IMR-90 (cell line): Measurements from ENCODE around the gene POU4F2.

Experiments used
- CEBPB ChIP-seq: IDR thresholded peaks from 2 replicates; pipeline ENCODE4 v1.6.1; 2012; ENCODE audit warnings: low read depth, low read length, improper control_type of control experiment
- FOS ChIP-seq: fragments of 150-350 bp; IDR thresholded peaks from 2 replicates; pipeline ENCODE4 v1.6.1; 2016; ENCODE audit warnings: low read depth, low read length
- MAFK ChIP-seq: IDR thresholded peaks from 2 replicates; pipeline ENCODE4 v1.6.1; 2012; ENCODE audit warnings: low read depth, low read length, improper control_type of control experiment
- MXI1 ChIP-seq: IDR thresholded peaks from 2 replicates; pipeline ENCODE4 v1.6.1; 2012; ENCODE audit warnings: low read depth, mild to moderate bottlenecking, low read length, moderate library complexity, borderline replicate concordance
- NFE2L2 ChIP-seq: fragments of 150-350 bp; IDR thresholded peaks from 2 replicates; pipeline ENCODE4 v1.6.1; 2016; ENCODE audit warnings: low read depth, mild to moderate bottlenecking, low read length
- POLR2A ChIP-seq: IDR thresholded peaks from 2 replicates; pipeline ENCODE4 v1.6.1; 2012; ENCODE audit warnings: mild to moderate bottlenecking, low read depth, low read length
- RAD21 ChIP-seq: IDR thresholded peaks from 2 replicates; pipeline ENCODE4 v1.6.1; 2012; ENCODE audit warnings: low read length, improper control_type of control experiment
- RCOR1 ChIP-seq: IDR thresholded peaks from 2 replicates; pipeline ENCODE4 v1.6.1; 2012; ENCODE audit warnings: mild to moderate bottlenecking, low read length, improper control_type of control experiment; ENCODE audit not compliant: insufficient replicate concordance
- RFX5 ChIP-seq: IDR thresholded peaks from 2 replicates; pipeline ENCODE4 v1.8.0; 2012; ENCODE audit warnings: low read depth, mild to moderate bottlenecking, low read length, moderate library complexity
- SMC3 ChIP-seq: fragments of 150-350 bp; IDR thresholded peaks from 2 replicates; pipeline ENCODE4 v1.6.1; 2016; ENCODE audit warnings: low read depth, mild to moderate bottlenecking, antibody characterized with exemption, low read length, moderate library complexity
- TF ChIP-seq, protein P1 (sequence below): fragments of 150-350 bp; IDR thresholded peaks from 2 replicates; pipeline ENCODE4 v1.6.1; 2017; ENCODE audit warnings: mild to moderate bottlenecking, antibody characterized with exemption, low read length, low read depth
- TF ChIP-seq, protein P2 (sequence below): conservative IDR thresholded peaks from 2 replicates; pipeline ENCODE4 v1.5.1; 2012; ENCODE audit warnings: mild to moderate bottlenecking, low read depth, low read length, improper control_type of control experiment
- TF ChIP-seq, protein P3 (sequence below): fragments of 150-350 bp; IDR thresholded peaks from 2 replicates; pipeline ENCODE4 v1.6.1; 2016; ENCODE audit warnings: low read depth, mild to moderate bottlenecking, low read length, moderate library complexity, borderline replicate concordance

DNA sequence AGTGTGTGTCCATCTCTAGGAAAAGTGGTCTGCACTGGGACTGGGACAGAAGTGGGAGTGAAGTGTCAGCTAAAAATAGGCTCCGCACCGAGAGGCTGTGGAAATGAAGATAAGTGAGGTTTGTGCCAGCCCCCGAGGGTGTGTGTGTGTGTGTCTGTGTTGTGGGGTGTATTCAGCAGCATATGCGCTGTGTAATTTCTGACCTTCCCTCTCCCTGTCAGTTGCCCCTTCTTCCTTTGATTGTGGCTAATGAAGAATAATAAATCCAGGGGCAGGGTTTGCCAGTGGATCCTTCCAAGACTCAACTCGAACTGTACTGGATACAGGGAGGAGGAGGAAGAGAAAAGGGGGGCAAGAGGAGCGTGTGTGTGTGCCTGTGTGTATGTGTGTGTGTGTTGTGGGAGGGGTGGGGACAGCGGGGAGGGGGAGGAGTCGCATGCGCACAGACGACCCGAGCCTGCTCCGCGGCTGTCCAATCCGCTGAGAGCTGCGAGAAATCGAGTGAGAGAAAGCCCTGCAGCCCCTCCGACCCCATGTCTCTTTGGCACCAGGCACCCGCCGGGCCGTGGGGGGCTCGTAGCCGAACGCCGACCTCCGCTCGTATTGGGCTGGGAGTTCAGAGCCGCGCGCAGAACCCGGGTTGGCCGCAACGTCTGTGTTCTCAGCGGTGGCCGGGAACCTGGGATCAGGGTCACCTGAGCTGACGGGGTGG, 916 bp upstream of the POU4F2 start:
- TF ChIP-seq, protein P1, sequence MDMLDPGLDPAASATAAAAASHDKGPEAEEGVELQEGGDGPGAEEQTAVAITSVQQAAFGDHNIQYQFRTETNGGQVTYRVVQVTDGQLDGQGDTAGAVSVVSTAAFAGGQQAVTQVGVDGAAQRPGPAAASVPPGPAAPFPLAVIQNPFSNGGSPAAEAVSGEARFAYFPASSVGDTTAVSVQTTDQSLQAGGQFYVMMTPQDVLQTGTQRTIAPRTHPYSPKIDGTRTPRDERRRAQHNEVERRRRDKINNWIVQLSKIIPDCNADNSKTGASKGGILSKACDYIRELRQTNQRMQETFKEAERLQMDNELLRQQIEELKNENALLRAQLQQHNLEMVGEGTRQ = no peak
- TF ChIP-seq CEBPB = no peak
- TF ChIP-seq, protein P2, sequence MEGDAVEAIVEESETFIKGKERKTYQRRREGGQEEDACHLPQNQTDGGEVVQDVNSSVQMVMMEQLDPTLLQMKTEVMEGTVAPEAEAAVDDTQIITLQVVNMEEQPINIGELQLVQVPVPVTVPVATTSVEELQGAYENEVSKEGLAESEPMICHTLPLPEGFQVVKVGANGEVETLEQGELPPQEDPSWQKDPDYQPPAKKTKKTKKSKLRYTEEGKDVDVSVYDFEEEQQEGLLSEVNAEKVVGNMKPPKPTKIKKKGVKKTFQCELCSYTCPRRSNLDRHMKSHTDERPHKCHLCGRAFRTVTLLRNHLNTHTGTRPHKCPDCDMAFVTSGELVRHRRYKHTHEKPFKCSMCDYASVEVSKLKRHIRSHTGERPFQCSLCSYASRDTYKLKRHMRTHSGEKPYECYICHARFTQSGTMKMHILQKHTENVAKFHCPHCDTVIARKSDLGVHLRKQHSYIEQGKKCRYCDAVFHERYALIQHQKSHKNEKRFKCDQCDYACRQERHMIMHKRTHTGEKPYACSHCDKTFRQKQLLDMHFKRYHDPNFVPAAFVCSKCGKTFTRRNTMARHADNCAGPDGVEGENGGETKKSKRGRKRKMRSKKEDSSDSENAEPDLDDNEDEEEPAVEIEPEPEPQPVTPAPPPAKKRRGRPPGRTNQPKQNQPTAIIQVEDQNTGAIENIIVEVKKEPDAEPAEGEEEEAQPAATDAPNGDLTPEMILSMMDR = no peak
- no peak for TF ChIP-seq POLR2A
- TF ChIP-seq RAD21 = no peak
- no peak for TF ChIP-seq MXI1
- TF ChIP-seq NFE2L2 = no peak
- no peak for TF ChIP-seq FOS
- TF ChIP-seq SMC3 = no peak
- TF ChIP-seq, protein P3, sequence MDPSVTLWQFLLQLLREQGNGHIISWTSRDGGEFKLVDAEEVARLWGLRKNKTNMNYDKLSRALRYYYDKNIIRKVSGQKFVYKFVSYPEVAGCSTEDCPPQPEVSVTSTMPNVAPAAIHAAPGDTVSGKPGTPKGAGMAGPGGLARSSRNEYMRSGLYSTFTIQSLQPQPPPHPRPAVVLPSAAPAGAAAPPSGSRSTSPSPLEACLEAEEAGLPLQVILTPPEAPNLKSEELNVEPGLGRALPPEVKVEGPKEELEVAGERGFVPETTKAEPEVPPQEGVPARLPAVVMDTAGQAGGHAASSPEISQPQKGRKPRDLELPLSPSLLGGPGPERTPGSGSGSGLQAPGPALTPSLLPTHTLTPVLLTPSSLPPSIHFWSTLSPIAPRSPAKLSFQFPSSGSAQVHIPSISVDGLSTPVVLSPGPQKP = no peak
- no peak for TF ChIP-seq RFX5
- no peak for TF ChIP-seq MAFK
- no peak for TF ChIP-seq RCOR1
